Transverse colon (tissue), 4 donors: ENCODE results near the gene POC1B. TPM values are rescaled to one million over a fixed set of nuclear protein-coding genes. Genes with fewer than 3 reads are reported as not detected.

Experiments
- DNase-seq: peaks from one replicate; pipeline ENCODE4 v3.0.0-alpha.2; 2019
- H3K27ac ChIP-seq, 4 donors: fragments of 200-600 bp; sonication (generic); 2 replicates each; pipeline ENCODE4 v1.5.1; 2016 to 2018; ENCODE audit warnings: inconsistent platforms in 4 of 4
- H3K27me3 ChIP-seq: fragments of 200-600 bp; sonication (generic); 2 replicates; pipeline ENCODE4 v1.5.1; 2017; ENCODE audit warnings: inconsistent platforms
- H3K36me3 ChIP-seq, 4 donors: fragments of 200-600 bp; sonication (generic); 2 replicates each; pipeline ENCODE4 v1.5.1; 2017 to 2019; ENCODE audit warnings: inconsistent platforms in 4 of 4
- H3K4me1 ChIP-seq, 4 donors: fragments of 200-600 bp; sonication (generic); 2 replicates each; pipeline ENCODE4 v1.5.1; 2017 to 2020; ENCODE audit warnings: inconsistent platforms in 4 of 4
- H3K4me3 ChIP-seq, 4 donors: fragments of 200-600 bp; sonication (generic); 1 replicate in 1 of 4; 2 replicates in 3 of 4; pipeline versions ENCODE4 v1.5.1 to v1.6.1; 2017 to 2019; ENCODE audit warnings: inconsistent platforms in 4 of 4
- H3K9me3 ChIP-seq, 2 donors: fragments of 200-600 bp; sonication (generic); 2 replicates each; pipeline ENCODE4 v1.5.1; 2017 to 2019; ENCODE audit warnings: inconsistent platforms in 2 of 2
- CTCF ChIP-seq, 5 experiments: fragments of 200-600 bp in 3 of 5; fragments of 450-650 bp in 2 of 5; sonication (generic) in 3 of 5; IDR thresholded peaks; 1 replicate in 2 of 5; 2 replicates in 3 of 5; pipeline ENCODE4 v1.5.1; 2016 to 2017; ENCODE audit warnings: antibody characterized with exemption in 5 of 5, inconsistent platforms in 3 of 5, mild to moderate bottlenecking in 2 of 5, moderate library complexity in 1 of 5
- EP300 ChIP-seq: sonication (generic); formaldehyde crosslinking; IDR thresholded peaks from one replicate; pipeline ENCODE4 v1.6.1; 2017; ENCODE audit warnings: antibody characterized with exemption, low read depth
- POLR2A ChIP-seq: fragments of 450-650 bp; IDR thresholded peaks from one replicate; pipeline ENCODE4 v1.6.1; 2016; ENCODE audit warnings: antibody characterized with exemption, mild to moderate bottlenecking, moderate library complexity
- POLR2AphosphoS5 ChIP-seq, 3 donors: sonication (generic); formaldehyde crosslinking; IDR thresholded peaks; one replicate each; pipeline ENCODE4 v1.6.1; 2016; ENCODE audit warnings: antibody characterized with exemption in 3 of 3
- WGBS, 2 donors: methylation state at CpG; one replicate each; pipeline ENCODE4 v1.1.5; 2018; ENCODE audit warnings: low coverage in 1 of 2; 5-methylcytosine and 5-hydroxymethylcytosine counted together
- in situ Hi-C, 4 donors: fragments of 200-750 bp; cut with MboI; loops; one replicate each; pipeline versions ENCODE4 v1.15.0 to v1.15.1; 2017; ENCODE audit warnings: low sequenced_read_pairs in 3 of 4, low pct_ligation_motif_present in 1 of 4, low pct_unique_long_range_greater_than_20kb in 1 of 4
- intact Hi-C: fragments of 100-400 bp; cut with DNase I; formaldehyde crosslinking; loops from one replicate; pipeline ENCODE4 v1.15.1; 2023; ENCODE audit warnings: low total_unique reads
- total RNA-seq, 4 donors: library from RNA; depleted of rRNA; stranded (reverse); fragments of >200 nt; gene quantifications; one replicate each; pipeline ENCODE4 v1.1.0, GENCODE V29; 2016

The POC1B gene
- total RNA-seq, 4 donors from 2014 or later: 7.8 to 68.5 (median 33.8) TPM

GRCh38 chr12:89507015-89507824, 18.6 kb downstream of the POC1B start:
- intact Hi-C loops: no loop called here
- H3K27me3 ChIP-seq: no peaks in the 10 kb centered on the region
- peak; percentile 48 for DNase-seq
- TF ChIP-seq CTCF (IDR thresholded peaks at IDR 0.05) (no peak), EP300 (no peak), POLR2AphosphoS5 (IDR thresholded peaks at IDR 0.05) (no peak), POLR2A (no peak)
- H3K4me3 ChIP-seq: no peak overlapping the region
- WGBS, 2 donors: 37 to 57% methylated on average over 6 to 9 of the region's 9 CpGs
- H3K36me3 ChIP-seq: no peaks in the 10 kb centered on the region
- no peaks in the 10 kb centered on the region for H3K9me3 ChIP-seq
- peaks cover 0 to 33% (median 18%) of the 10 kb centered on the region in 4 donors for H3K4me1 ChIP-seq
- H3K27ac ChIP-seq: peak overlapping the region; percentile 66 to 75 (median 72)
- in situ Hi-C loops: no loop called here

- Histone ChIP-seq H3K4me1 (peaks cover 0 to 28% (median 16%) of the 10 kb centered on the region in 4 donors), H3K27me3 (no peaks in the 10 kb centered on the region), H3K36me3 (no peaks in the 10 kb centered on the region), H3K4me3 (no peak overlapping the region), H3K27ac (peak overlapping the region in 3 of 4 donors; percentile 72 to 75 (median 73)), H3K9me3 (no peaks in the 10 kb centered on the region)
- 0 to 57% methylated on average over 1 of the region's 1 CpG for WGBS, 2 donors
- in situ Hi-C loops: no loop called here
- no peak for DNase-seq
- intact Hi-C loops: no loop called here
- no peak for TF ChIP-seq POLR2A
- TF ChIP-seq POLR2AphosphoS5 (IDR thresholded peaks at IDR 0.05): no peak
- TF ChIP-seq CTCF (IDR thresholded peaks at IDR 0.05): no peak
- no peak for TF ChIP-seq EP300
Measured at GRCh38 chr12:89506050-89506449, 19.8 kb downstream of the POC1B start.

DNA sequence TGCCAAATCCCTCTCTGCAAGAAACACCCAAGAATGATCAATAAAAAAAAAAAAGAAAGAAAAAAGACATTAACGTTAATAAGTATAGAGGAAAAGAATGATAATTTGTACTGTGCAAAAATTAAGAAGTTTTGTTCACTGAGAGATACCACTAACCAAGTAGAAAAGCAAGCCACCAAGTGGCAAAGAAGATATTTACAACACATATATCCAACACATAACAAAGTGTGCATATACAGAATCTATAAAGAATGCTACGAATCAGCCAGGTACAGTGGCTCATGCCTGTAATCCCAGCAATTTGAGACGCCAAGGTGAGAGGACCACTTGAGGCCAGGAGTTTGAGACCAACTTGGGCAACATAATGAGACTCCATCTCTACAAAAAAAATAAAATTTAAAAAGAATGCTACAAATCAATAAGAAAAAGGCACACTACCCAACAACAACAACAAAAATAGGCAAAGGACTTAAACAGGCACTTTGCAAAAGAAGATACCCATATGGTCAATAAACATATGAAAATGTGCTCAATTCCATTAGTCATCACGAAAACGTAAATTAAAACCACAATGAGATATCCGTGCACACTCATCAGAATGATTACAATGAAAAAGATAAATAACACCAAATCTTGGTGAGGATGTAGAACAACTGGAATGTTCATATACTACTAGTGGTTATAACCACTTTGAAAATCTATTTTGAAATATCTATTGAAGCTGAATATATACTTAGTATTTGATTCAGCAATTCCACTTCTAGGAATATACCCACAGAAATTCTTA, 21.1 kb downstream of the POC1B start:
- 74 to 87% methylated on average over 5 to 6 of the region's 6 CpGs for WGBS, 2 donors
- Histone ChIP-seq H3K27ac (no peak overlapping the region), H3K9me3 (no peaks in the 10 kb centered on the region), H3K36me3 (no peaks in the 10 kb centered on the region), H3K4me3 (no peak overlapping the region), H3K4me1 (peaks cover 0 to 21% (median 15%) of the 10 kb centered on the region in 4 donors), H3K27me3 (no peaks in the 10 kb centered on the region)
- intact Hi-C loops (no loop called here), in situ Hi-C loops (no loop called here)
- DNase-seq: no peak
- TF ChIP-seq CTCF (IDR thresholded peaks at IDR 0.05): no peak
- no peak for TF ChIP-seq POLR2AphosphoS5 (IDR thresholded peaks at IDR 0.05)
- no peak for TF ChIP-seq POLR2A
- no peak for TF ChIP-seq EP300

DNA sequence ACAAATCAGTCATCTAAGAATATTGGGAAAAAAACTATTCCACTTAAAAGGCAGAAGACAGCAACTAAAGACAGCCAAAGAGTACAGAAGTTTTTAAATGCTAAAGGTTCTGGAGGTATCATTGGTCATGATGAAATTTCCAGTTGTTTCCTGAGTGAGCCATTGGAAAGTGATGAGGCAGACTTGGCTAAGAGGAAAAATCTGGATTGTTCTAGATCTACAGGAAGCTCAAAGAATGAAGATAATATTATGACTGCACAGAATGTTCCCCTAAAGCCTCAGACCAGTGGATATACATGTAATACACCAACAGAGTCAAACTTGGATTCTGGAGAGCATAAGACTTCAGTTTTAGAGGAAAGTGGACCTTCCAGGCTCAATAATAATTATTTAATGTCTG, 24.1 kb downstream of the POC1B start:
- Histone ChIP-seq H3K36me3 (no peaks in the 10 kb centered on the region), H3K27me3 (no peaks in the 10 kb centered on the region), H3K9me3 (no peaks in the 10 kb centered on the region), H3K4me1 (peaks cover 0 to 22% (median 13%) of the 10 kb centered on the region in 4 donors), H3K27ac (no peak overlapping the region), H3K4me3 (no peak overlapping the region)
- TF ChIP-seq CTCF (IDR thresholded peaks at IDR 0.05) (no peak), EP300 (no peak), POLR2A (no peak), POLR2AphosphoS5 (IDR thresholded peaks at IDR 0.05) (no peak)
- in situ Hi-C loops: no loop called here
- intact Hi-C loops: no loop called here
- DNase-seq: no peak
